Activated naive CD4-positive, alpha-beta T cell treated with anti-CD3 and anti-CD28 coated beads, Interleukin-2, amount 50 U/mL, for 24 hours (primary cell): ENCODE data around the gene STARD13.
"Not testable (repeated sequence)": the region's sequence is repeated elsewhere in the genome, so short reads cannot be mapped to it uniquely, and the experiment has no call there.

Experiments
- H3K27ac Mint-ChIP-seq: one replicate; pipeline ENCODE4 v1.8.0; 2021; ENCODE audit warnings: mild to moderate bottlenecking, mixed read lengths
- H3K27me3 Mint-ChIP-seq: one replicate; pipeline ENCODE4 v1.8.0; 2021; ENCODE audit warnings: mixed read lengths
- H3K36me3 Mint-ChIP-seq: one replicate; pipeline ENCODE4 v1.8.0; 2021; ENCODE audit warnings: mixed read lengths
- H3K4me1 Mint-ChIP-seq: one replicate; pipeline ENCODE4 v1.8.0; 2021; ENCODE audit warnings: mixed read lengths
- H3K4me3 Mint-ChIP-seq: one replicate; pipeline ENCODE4 v1.8.0; 2021; ENCODE audit warnings: mild to moderate bottlenecking, mixed read lengths
- H3K9me3 Mint-ChIP-seq: one replicate; pipeline ENCODE4 v1.8.0; 2021; ENCODE audit warnings: mixed read lengths

Gene STARD13

GRCh38 chr13:33177340-33178208 lies 108.0 kb downstream of the STARD13 start:
- H3K27ac Mint-ChIP-seq, H3K4me3 Mint-ChIP-seq, H3K4me1 Mint-ChIP-seq, H3K36me3 Mint-ChIP-seq, H3K9me3 Mint-ChIP-seq: not testable (repeated sequence)
- H3K27me3 Mint-ChIP-seq, result peaks cover 22% of the 10 kb centered on the region

DNA sequence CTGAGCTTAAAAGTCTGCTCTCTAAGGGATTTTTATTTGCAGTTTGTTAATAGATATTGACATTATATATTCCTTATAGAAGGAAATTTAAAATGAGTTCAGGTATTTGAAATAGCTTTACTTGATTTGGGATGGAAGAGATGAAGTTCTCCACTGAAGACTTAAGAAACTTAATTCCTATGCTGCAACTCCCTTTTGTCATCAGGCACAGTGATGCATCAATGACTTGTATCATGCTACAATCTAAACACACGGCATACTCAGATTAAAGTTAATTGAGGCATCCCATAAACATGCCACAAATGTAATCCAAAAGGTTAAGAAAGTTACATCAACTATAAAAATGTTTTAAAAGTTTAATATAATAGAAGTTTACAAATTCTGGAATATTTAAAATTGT lies 109.0 kb downstream of the STARD13 start:
- Mint-ChIP-seq H3K36me3 (no peaks in the 10 kb centered on the region), H3K27me3 (peaks cover 16% of the 10 kb centered on the region), H3K4me1 (no peaks in the 10 kb centered on the region), H3K9me3 (peaks cover 5% of the 10 kb centered on the region), H3K4me3 (no peak overlapping the region), H3K27ac (no peak overlapping the region)

- peaks cover 14% of the 10 kb centered on the region for H3K27me3 Mint-ChIP-seq
- no peaks in the 10 kb centered on the region for H3K36me3 Mint-ChIP-seq
- H3K4me1 Mint-ChIP-seq, result no peaks in the 10 kb centered on the region
- H3K4me3 Mint-ChIP-seq, result no peak overlapping the region
- H3K27ac Mint-ChIP-seq, result no peak overlapping the region
- peaks cover 5% of the 10 kb centered on the region for H3K9me3 Mint-ChIP-seq
Observed at GRCh38 chr13:33175991-33176390, 109.6 kb downstream of the STARD13 start.

GRCh38 chr13:33174931-33175330 lies 110.6 kb downstream of the STARD13 start:
- no peak overlapping the region for H3K4me3 Mint-ChIP-seq

GRCh38 chr13:33174491-33174890 lies 111.1 kb downstream of the STARD13 start:
- Mint-ChIP-seq H3K27me3 (peaks cover 11% of the 10 kb centered on the region), H3K9me3 (peaks cover 5% of the 10 kb centered on the region), H3K4me1 (no peaks in the 10 kb centered on the region), H3K36me3 (no peaks in the 10 kb centered on the region), H3K4me3 (no peak overlapping the region), H3K27ac (no peak overlapping the region)

More at GRCh38 chr13:33174931-33175330, 110.6 kb downstream of the STARD13 start:
- H3K27ac Mint-ChIP-seq, result no peak overlapping the region
- peaks cover 11% of the 10 kb centered on the region for H3K27me3 Mint-ChIP-seq
- peaks cover 5% of the 10 kb centered on the region for H3K9me3 Mint-ChIP-seq
- no peaks in the 10 kb centered on the region for H3K36me3 Mint-ChIP-seq
- H3K4me1 Mint-ChIP-seq, result no peaks in the 10 kb centered on the region

DNA sequence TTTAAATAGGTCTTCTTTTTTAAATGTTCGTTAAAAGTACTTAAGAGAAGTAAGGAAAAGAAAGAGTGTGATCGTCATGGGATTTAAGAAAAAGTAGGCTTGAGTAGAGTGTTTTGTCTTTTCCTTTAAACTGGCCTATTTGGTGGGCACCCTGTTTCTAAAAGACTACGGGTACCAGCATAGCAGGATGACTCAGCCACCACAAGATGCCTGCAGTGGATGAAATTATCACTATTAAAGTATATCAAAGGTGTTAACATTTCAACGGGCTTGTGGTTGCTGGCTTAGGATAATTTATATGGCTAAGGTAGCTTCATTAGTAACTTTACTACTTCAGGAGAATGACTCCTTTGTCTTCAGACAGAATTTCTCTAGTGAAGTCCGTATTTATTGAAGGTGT lies 112.6 kb downstream of the STARD13 start:
- Mint-ChIP-seq H3K27ac (no peak overlapping the region), H3K4me3 (no peak overlapping the region), H3K4me1 (no peaks in the 10 kb centered on the region), H3K36me3 (no peaks in the 10 kb centered on the region), H3K9me3 (no peaks in the 10 kb centered on the region), H3K27me3 (peaks cover 11% of the 10 kb centered on the region)

DNA sequence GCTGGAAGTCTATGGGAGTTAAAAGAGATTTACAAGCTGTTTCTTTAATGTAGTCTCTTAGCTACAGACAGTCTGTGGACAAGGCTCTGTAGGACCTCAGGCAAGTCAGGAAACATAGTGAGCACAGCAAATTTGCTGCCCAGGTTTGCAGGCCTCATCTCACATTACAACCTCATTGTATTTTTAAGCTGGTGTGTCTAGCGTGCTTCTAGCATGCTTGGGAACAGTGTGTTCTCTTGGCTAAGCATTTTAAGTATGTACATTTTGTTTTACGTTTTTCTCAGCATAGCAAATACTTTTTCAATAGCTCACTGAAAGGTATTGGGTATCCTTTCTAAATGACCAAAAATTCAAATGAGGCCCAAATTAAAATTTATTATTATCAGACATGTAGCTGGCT lies 113.2 kb downstream of the STARD13 start:
- H3K36me3 Mint-ChIP-seq, result no peaks in the 10 kb centered on the region
- H3K27ac Mint-ChIP-seq, result no peak overlapping the region
- H3K27me3 Mint-ChIP-seq, result peaks cover 11% of the 10 kb centered on the region
- no peak overlapping the region for H3K4me3 Mint-ChIP-seq
- no peaks in the 10 kb centered on the region for H3K4me1 Mint-ChIP-seq
- no peaks in the 10 kb centered on the region for H3K9me3 Mint-ChIP-seq

GRCh38 chr13:33169273-33169980 lies 116.1 kb downstream of the STARD13 start:
- no peak overlapping the region for H3K4me3 Mint-ChIP-seq
- H3K27me3 Mint-ChIP-seq, result peaks cover 12% of the 10 kb centered on the region
- H3K27ac Mint-ChIP-seq, result no peak overlapping the region

GRCh38 chr13:33168321-33168960 lies 117.1 kb downstream of the STARD13 start:
- H3K4me1 Mint-ChIP-seq, result no peaks in the 10 kb centered on the region
- peaks cover 8% of the 10 kb centered on the region for H3K27me3 Mint-ChIP-seq
- no peak overlapping the region for H3K27ac Mint-ChIP-seq
- H3K4me3 Mint-ChIP-seq, result no peak overlapping the region
- H3K9me3 Mint-ChIP-seq, result no peaks in the 10 kb centered on the region
- H3K36me3 Mint-ChIP-seq, result no peaks in the 10 kb centered on the region

More at GRCh38 chr13:33169273-33169980, 116.1 kb downstream of the STARD13 start:
- Mint-ChIP-seq H3K36me3 (no peaks in the 10 kb centered on the region), H3K4me1 (no peaks in the 10 kb centered on the region), H3K9me3 (no peaks in the 10 kb centered on the region)

DNA sequence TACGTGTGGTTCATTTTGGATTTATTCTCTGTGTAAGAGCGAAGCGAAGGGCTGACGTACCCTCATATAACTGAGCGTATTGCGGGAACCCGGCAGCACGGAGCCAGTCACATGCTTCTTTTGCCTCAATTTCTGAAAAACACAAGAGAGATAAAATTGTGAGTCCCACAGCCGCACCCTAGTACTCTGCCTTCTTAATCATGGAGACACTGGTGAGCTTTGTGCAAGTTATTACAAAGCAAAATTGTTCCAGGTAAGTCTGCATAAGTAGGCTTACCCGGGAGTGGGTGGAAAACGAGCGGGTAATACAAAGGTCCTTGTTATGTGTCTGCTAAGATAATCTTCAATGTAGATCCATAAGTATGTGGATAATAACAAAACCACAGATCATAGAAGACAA lies 118.1 kb downstream of the STARD13 start:
- Mint-ChIP-seq H3K4me3 (no peak overlapping the region), H3K4me1 (no peaks in the 10 kb centered on the region), H3K27ac (no peak overlapping the region), H3K27me3 (peaks cover 6% of the 10 kb centered on the region), H3K36me3 (peaks cover 2% of the 10 kb centered on the region), H3K9me3 (peaks cover 3% of the 10 kb centered on the region)

- Mint-ChIP-seq H3K36me3 (peaks cover 3% of the 10 kb centered on the region), H3K4me3 (no peak overlapping the region), H3K9me3 (peaks cover 3% of the 10 kb centered on the region)
Observed at GRCh38 chr13:33165787-33166186, 119.8 kb downstream of the STARD13 start.

GRCh38 chr13:33164331-33164730 lies 121.2 kb downstream of the STARD13 start:
- Mint-ChIP-seq H3K27me3 (peaks cover 6% of the 10 kb centered on the region), H3K4me1 (no peaks in the 10 kb centered on the region), H3K4me3 (no peak overlapping the region), H3K27ac (no peak overlapping the region), H3K9me3 (peaks cover 8% of the 10 kb centered on the region), H3K36me3 (peaks cover 3% of the 10 kb centered on the region)

More at GRCh38 chr13:33165787-33166186, 119.8 kb downstream of the STARD13 start:
- Mint-ChIP-seq H3K4me1 (no peaks in the 10 kb centered on the region), H3K27ac (no peak overlapping the region), H3K27me3 (peaks cover 6% of the 10 kb centered on the region)

GRCh38 chr13:33162725-33163124 lies 122.8 kb downstream of the STARD13 start:
- H3K9me3 Mint-ChIP-seq, H3K27me3 Mint-ChIP-seq, H3K4me3 Mint-ChIP-seq, H3K36me3 Mint-ChIP-seq, H3K27ac Mint-ChIP-seq, H3K4me1 Mint-ChIP-seq: not testable (repeated sequence)

- peaks cover 3% of the 10 kb centered on the region for H3K36me3 Mint-ChIP-seq
- H3K27me3 Mint-ChIP-seq, result peaks cover 1% of the 10 kb centered on the region
- H3K27ac Mint-ChIP-seq, result no peak overlapping the region
- peaks cover 8% of the 10 kb centered on the region for H3K9me3 Mint-ChIP-seq
- no peaks in the 10 kb centered on the region for H3K4me1 Mint-ChIP-seq
- no peak overlapping the region for H3K4me3 Mint-ChIP-seq
Observed at GRCh38 chr13:33158816-33159215, 126.7 kb downstream of the STARD13 start.

DNA sequence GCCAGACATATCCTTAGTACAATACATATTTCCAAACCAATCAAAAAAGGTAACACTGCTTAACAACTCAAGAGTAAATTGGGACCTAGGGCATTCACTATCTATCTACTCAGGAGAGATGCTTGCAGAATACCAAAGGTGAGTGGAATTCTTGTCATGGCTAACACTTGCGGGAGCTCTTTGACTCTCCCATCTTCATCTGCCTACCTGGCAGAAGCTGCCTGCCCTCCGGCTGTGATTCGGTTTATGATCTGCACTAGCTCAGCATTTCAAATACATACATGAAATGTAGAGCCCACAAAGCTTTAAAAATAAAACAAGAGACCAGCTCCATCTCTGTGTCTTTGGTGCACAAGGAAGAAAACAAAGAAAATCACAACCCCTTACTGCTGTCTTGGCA lies 127.3 kb downstream of the STARD13 start:
- Mint-ChIP-seq H3K36me3 (peaks cover 3% of the 10 kb centered on the region), H3K27ac (no peak overlapping the region), H3K4me1 (no peaks in the 10 kb centered on the region), H3K27me3 (peaks cover 1% of the 10 kb centered on the region), H3K9me3 (peaks cover 8% of the 10 kb centered on the region), H3K4me3 (no peak overlapping the region)

- Mint-ChIP-seq H3K27me3 (peaks cover 7% of the 10 kb centered on the region), H3K9me3 (peaks cover 3% of the 10 kb centered on the region), H3K27ac (no peak overlapping the region)
Observed at GRCh38 chr13:33154911-33155310, 130.6 kb downstream of the STARD13 start.

More at GRCh38 chr13:33154911-33155310, 130.6 kb downstream of the STARD13 start:
- Mint-ChIP-seq H3K4me1 (no peaks in the 10 kb centered on the region), H3K4me3 (no peak overlapping the region), H3K36me3 (no peaks in the 10 kb centered on the region)
